ENCODE results near the gene KCTD3.

KCTD3 gene

DNA sequence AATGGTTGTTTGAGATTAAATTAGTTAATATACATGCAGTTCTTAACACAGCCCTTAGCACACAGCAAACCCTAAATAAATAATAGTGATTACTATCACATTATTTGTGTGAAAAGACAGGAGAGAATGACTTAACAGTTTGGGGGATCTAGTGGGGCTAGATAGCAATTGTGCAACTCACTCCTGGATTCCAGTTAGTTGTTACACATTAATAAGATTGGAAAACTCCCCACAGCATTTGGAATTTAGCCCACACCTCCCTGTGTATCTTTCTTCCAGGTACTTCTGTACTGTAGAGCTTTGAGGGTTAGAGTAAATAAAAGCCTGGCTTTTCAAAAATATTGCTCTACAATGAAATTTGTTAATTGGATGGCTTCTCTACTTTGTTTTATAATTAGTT lies 93.2 kb downstream of the KCTD3 start:
- TF ChIP-seq, protein P1, sequence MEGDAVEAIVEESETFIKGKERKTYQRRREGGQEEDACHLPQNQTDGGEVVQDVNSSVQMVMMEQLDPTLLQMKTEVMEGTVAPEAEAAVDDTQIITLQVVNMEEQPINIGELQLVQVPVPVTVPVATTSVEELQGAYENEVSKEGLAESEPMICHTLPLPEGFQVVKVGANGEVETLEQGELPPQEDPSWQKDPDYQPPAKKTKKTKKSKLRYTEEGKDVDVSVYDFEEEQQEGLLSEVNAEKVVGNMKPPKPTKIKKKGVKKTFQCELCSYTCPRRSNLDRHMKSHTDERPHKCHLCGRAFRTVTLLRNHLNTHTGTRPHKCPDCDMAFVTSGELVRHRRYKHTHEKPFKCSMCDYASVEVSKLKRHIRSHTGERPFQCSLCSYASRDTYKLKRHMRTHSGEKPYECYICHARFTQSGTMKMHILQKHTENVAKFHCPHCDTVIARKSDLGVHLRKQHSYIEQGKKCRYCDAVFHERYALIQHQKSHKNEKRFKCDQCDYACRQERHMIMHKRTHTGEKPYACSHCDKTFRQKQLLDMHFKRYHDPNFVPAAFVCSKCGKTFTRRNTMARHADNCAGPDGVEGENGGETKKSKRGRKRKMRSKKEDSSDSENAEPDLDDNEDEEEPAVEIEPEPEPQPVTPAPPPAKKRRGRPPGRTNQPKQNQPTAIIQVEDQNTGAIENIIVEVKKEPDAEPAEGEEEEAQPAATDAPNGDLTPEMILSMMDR (IDR thresholded peaks at IDR 0.05; ENCODE audit: insufficient read depth, low read depth, low read length, missing control alignments) = no peak
- H3K4me3 ChIP-seq (ENCODE audit: low read length) = no peak overlapping the region
- DNase-seq (ENCODE audit: low read depth) = no peak

DNA sequence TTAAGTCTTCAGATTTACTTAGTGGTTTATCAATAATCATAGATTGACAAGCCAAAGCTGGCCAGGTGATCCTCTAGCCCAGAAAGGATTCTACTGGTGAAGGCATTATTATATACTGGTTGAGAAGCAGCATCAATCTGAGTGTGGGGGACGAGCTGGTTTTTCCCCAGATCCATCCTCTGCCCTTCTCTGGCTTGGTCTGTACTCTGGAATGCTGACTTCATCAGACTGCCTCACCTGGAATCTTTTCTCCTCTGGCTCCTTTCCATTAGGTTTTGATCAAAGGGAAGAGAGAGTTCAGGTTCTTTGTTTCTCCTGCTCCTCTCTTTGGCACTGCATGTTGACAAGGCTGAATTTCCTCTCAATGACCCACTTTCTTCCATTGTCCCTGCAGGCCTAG lies 93.9 kb downstream of the KCTD3 start:
- TF ChIP-seq, protein P1 (IDR thresholded peaks at IDR 0.05; ENCODE audit: insufficient read depth, low read depth, low read length, missing control alignments) = no peak
- no peak for DNase-seq (ENCODE audit: low read depth)
- no peak overlapping the region for H3K4me3 ChIP-seq (ENCODE audit: low read length)

DNA sequence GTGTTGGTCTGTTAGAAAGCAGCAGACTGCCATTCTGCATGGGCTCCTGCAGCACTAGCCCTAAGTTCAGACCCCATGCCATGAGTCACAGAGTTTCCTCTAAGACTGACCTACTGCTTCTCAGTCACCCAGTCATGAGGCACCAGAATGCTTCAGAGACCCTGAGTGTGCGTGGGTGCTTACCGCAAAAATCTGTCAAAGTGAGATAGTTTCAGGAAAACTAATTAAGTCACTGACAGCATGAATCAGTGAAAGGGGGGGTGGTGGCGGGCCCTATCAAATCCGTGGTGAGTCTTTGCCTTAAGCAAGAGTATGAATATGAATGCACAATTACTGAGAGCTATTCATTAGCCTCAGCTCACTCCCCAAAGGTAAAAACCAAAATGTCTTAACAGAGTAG lies 98.1 kb downstream of the KCTD3 start:
- DNase-seq (ENCODE audit: low read depth) = peak; percentile 36
- TF ChIP-seq, protein P1 (IDR thresholded peaks at IDR 0.05; ENCODE audit: insufficient read depth, low read depth, low read length, missing control alignments) = no peak
- H3K4me3 ChIP-seq (ENCODE audit: low read length) = no peak overlapping the region

DNA sequence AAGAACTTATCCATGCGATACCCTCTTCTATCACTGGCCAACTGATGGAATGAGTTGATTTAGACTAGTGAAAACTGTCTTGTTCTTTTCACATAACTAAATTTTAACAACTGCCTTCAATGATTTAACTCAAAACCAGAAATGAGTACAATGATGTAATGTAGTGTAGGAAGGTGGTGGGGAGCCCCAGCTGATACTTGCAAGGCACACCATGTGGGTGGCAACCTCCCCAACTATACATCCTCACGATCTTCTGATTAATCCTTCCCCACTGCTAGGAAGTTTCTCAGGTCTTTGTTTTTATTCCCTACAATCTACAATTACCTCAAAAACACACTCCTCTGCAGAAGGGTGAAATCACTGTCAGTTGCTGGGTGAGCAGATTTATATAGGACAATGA lies 100.7 kb downstream of the KCTD3 start:
- TF ChIP-seq, protein P1 (IDR thresholded peaks at IDR 0.05; ENCODE audit: insufficient read depth, low read depth, low read length, missing control alignments) = no peak
- no peak for DNase-seq (ENCODE audit: low read depth)
- no peak overlapping the region for H3K4me3 ChIP-seq (ENCODE audit: low read length)

DNA sequence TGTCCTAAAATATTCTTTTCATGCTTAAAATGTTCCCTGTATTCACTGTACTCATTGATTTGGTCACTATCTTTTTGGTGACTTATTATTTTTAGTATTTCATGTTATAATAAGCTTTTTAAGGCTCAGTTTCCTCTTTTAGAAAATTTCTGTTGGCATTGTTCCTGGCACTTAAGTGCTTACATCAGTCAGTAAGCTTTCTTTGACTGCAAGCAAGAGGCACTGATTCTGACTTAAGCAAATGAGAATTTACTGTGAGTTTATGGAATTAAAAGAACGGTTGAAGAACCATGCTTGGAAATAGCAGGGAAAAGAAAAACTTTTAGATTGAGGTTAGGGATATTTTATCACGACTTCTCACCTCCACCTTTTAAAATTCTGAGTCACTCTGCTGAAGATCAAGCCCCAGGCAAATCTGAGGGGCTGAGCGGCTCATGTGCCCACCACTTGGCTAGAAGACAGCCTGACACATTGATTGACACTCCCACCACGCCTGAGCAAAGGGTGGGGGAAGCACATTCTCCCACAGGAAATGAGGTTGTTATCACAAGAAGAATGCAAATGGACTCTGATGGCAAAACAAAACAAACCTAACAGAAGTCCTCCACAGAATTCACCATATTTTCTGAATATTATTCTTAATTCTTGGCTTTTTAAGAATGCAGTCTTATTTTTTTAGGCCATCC lies 102.8 kb downstream of the KCTD3 start:
- TF ChIP-seq, protein P1 (IDR thresholded peaks at IDR 0.05; ENCODE audit: insufficient read depth, low read depth, low read length, missing control alignments) = no peak
- no peak overlapping the region for H3K4me3 ChIP-seq (ENCODE audit: low read length)
- no peak for DNase-seq (ENCODE audit: low read depth)
